Liver (tissue), 2 donors: ENCODE results near the gene CACNA1H.

Experiments used
- TAF1 ChIP-seq: conservative IDR thresholded peaks from 2 replicates; pipeline ENCODE4 v1.6.1; 2016; ENCODE audit warnings: antibody characterized with exemption, mild to moderate bottlenecking
- YY1 ChIP-seq: IDR thresholded peaks from 2 replicates; pipeline ENCODE4 v1.6.1; 2016; ENCODE audit warnings: antibody characterized with exemption, mild to moderate bottlenecking
- TF ChIP-seq, protein P1 (sequence below): IDR thresholded peaks from 2 replicates; pipeline ENCODE4 v1.6.1; 2016; ENCODE audit warnings: antibody characterized with exemption
- donor health status: healthy.

DNA sequence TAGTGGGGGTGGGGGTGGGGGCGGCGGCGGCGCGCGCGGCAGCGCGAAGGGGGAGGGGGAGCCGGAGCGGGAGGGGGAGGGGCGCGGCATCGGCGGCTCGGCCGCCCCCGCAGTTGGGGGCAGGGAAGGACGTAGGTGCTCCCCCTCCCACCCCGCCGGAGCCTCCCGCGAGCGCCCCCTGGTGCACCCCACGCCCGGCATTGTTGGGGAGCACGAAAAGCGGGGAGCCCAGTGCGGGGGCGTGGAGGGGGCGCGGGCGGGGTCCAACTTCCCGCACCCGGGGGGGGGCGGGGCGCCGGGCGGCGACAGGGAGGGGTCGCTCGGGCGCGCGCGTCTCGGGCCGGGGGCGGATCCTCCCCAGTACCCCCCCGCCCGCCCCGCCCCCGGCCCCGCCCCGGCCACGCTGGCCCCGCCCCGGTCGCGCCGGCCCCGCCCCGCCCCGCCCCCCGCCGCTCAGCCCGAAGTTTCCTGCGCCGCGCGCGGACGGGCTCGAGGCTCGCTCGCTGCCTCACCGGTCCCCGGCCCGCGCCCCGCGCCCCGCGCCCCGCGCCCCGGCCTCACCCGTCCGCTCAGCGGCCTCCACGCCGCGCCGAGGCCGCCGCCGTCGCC is at the start of gene CACNA1H:
- TF ChIP-seq, protein P1, sequence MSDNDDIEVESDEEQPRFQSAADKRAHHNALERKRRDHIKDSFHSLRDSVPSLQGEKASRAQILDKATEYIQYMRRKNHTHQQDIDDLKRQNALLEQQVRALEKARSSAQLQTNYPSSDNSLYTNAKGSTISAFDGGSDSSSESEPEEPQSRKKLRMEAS = no peak
- TF ChIP-seq TAF1 = no peak
- no peak for TF ChIP-seq YY1
